Measurements from ENCODE around the gene CAMTA1.
"Not testable (repeated sequence)": the region's sequence is repeated elsewhere in the genome, so short reads cannot be mapped to it uniquely, and the experiment has no call there.

CAMTA1 gene

GRCh38 chr1:7300893-7301663 is 515.8 kb downstream of the CAMTA1 start:
- no peak for DNase-seq

GRCh38 chr1:7301664-7301981 is 516.4 kb downstream of the CAMTA1 start:
- DNase-seq: no peak

- DNase-seq: no peak
Measured at GRCh38 chr1:7302126-7302525, 516.9 kb downstream of the CAMTA1 start.

GRCh38 chr1:7302873-7303272 is 517.6 kb downstream of the CAMTA1 start:
- DNase-seq: no peak

GRCh38 chr1:7303554-7304317 is 518.5 kb downstream of the CAMTA1 start:
- no peak for DNase-seq

- DNase-seq: no peak
Measured at GRCh38 chr1:7313081-7313546, 527.9 kb downstream of the CAMTA1 start.

- DNase-seq: no peak
Measured at GRCh38 chr1:7313826-7314225, 528.6 kb downstream of the CAMTA1 start.

- no peak for DNase-seq
Measured at GRCh38 chr1:7315316-7315715, 530.1 kb downstream of the CAMTA1 start.

GRCh38 chr1:7315946-7316345 is 530.7 kb downstream of the CAMTA1 start:
- no peak for DNase-seq

- no peak for DNase-seq
Measured at GRCh38 chr1:7317888-7318287, 532.6 kb downstream of the CAMTA1 start.

GRCh38 chr1:7319196-7319595 is 533.9 kb downstream of the CAMTA1 start:
- DNase-seq: no peak

GRCh38 chr1:7320661-7321060 is 535.4 kb downstream of the CAMTA1 start:
- no peak for DNase-seq

- no peak for DNase-seq
Measured at GRCh38 chr1:7322283-7322785, 537.1 kb downstream of the CAMTA1 start.

GRCh38 chr1:7322912-7323311 is 537.7 kb downstream of the CAMTA1 start:
- DNase-seq: no peak

GRCh38 chr1:7325254-7325653 is 540.0 kb downstream of the CAMTA1 start:
- no peak for DNase-seq

GRCh38 chr1:7326366-7326765 is 541.1 kb downstream of the CAMTA1 start:
- DNase-seq: no peak

GRCh38 chr1:7327849-7328248 is 542.6 kb downstream of the CAMTA1 start:
- DNase-seq: no peak

GRCh38 chr1:7329868-7330615 is 544.8 kb downstream of the CAMTA1 start:
- no peak for DNase-seq

- DNase-seq: not testable (repeated sequence)
Measured at GRCh38 chr1:7330726-7331125, 545.5 kb downstream of the CAMTA1 start.

GRCh38 chr1:7331926-7332535 is 546.8 kb downstream of the CAMTA1 start:
- no peak for DNase-seq

- DNase-seq: no peak
Measured at GRCh38 chr1:7333094-7333493, 547.8 kb downstream of the CAMTA1 start.

GRCh38 chr1:7333620-7334019 is 548.4 kb downstream of the CAMTA1 start:
- peak; percentile 32 for DNase-seq

- DNase-seq: no peak
Measured at GRCh38 chr1:7334475-7335035, 549.3 kb downstream of the CAMTA1 start.

Measured in NCI-H2227 treated with DMSO at 0.1 percent for 48 hours (cell line).